GM18498 (cell line): Measurements from ENCODE around the gene KDM7A.
"Not testable (repeated sequence)": the region's sequence is repeated elsewhere in the genome, so short reads cannot be mapped to it uniquely, and the experiment has no call there.

ENCODE experiments used
- ATAC-seq: cut with Tn5 transposase; IDR thresholded peaks from one replicate; pipeline ENCODE4 v1.9.1; 2021; ENCODE audit warnings: mild to moderate bottlenecking, moderate library complexity; ENCODE audit not compliant: unreplicated experiment

KDM7A gene

DNA sequence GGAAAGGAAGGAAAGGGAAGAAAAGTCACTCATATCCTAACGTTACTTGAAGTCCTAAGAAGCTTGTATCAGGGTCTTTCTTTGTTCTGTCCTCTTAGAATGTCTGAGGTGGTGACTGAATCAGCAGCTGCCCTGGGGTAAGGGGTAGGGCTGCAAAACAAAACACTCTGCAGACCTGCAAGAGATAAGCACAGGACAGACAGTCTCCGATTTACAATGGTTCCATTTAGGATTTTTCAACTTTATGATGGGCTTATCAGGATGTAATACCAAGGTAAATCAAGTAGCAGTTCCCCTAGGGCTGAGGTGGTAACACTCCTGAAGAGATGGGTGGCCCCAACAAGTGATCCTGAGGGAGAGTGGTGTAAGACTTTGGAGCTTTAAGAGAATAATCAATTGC lies 16.5 kb downstream of the KDM7A start:
- no peak for ATAC-seq

DNA sequence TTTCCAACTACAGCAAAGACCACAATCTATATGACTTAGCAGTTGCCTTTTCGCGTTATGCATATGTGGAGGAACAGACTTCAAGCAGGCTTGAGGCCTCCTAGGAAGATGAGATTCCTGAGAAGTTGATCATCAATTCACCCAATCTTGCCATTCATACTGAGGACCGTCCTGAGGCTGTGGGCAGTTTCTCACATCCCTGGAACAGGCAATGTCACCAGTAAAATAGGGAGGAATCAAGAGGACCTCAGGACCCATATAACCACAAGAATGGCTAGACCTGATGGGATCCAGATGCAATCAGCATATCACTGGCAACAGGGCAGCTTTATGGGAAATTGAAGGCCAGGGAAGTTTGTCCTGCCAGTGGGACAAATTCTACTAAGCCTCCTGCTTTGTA lies 17.3 kb downstream of the KDM7A start:
- ATAC-seq = no peak

DNA sequence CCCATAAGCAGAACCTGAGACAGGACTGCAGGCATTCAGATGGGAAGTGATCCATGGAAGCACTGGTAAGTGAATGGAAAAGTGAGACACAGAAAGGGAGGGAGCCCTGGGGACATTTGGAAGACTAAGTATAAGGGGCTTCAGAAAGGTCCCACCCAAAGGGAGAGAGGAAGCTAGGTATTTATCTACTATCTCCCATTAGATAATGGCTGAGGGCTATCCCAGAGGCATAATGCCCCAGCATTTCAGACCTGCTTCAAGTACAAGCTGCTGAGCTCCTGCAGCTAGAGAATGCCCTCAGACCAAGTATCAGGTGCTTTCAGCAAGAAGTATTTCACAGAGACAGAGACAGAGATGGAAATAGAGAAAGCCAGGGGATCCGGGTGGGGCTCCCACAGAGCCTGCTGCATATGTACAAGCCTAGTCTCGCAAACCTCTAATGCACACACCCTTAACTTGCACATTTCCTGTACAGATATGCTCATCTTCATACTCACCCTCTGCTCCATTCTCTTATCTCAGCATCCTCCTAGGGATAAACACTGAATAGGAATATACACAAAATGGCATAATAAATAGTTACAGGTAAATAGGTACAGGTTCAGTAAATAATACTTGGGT lies 20.2 kb downstream of the KDM7A start:
- ATAC-seq = no peak

DNA sequence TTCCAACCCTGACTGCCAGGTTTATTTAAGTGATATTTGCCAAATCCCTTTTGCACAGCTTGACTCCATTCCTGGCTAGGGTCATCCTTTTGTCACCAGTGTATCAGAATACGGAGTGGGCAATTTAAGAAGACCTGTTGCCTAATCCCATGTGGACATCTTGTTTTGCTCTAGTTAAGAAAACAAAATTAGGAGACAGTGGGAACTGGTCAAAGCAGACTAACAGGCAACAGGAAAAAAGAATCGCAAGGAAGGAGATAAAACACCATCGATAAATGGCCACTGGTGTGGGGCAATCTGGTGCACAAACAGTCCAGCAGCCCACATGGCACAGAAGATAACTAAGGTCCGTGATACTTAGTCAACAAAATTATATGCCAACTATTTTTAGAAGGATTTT lies 21.4 kb downstream of the KDM7A start:
- no peak for ATAC-seq

DNA sequence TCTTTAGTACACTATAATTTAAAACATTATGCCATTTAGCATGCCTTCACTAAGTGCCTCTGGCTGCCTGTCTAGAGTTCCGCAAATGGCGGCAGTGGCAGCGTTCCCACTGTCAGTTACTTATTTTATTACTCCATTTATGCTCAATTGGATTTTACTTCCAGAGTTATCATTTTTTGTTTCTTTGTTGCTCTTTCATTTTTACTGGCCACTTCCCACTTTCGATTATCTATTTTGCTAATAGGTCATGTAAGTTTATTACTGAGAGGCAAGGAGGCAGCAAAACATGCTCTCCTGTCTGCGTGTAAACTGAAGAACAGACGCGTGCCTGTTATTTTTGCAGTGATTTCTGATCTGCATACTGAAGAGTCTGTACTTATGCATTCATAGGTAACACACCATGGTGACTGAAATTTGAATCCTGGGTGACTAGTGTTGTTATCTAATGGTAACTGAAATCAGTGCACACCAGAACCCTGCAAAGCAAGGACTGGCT lies 23.1 kb downstream of the KDM7A start:
- no peak for ATAC-seq

DNA sequence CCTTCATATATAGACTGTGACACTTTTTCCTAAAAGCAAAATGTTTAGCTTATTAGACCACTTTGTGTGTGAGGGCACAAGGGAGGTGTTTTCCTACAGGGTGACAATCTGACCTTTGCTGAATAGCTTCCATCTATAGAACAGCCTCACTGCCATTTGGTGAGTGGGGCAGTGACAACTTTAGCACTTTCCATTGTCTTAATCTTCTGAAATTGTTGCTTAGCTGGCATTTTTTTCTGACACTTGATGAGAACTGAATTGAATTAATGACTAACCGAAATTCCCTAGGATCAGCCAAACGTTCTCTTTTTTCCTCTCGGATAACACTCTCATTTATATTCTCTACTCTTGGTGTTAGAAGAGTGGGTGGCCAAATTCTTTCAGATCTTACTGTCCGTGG lies 30.2 kb downstream of the KDM7A start:
- ATAC-seq = no peak

DNA sequence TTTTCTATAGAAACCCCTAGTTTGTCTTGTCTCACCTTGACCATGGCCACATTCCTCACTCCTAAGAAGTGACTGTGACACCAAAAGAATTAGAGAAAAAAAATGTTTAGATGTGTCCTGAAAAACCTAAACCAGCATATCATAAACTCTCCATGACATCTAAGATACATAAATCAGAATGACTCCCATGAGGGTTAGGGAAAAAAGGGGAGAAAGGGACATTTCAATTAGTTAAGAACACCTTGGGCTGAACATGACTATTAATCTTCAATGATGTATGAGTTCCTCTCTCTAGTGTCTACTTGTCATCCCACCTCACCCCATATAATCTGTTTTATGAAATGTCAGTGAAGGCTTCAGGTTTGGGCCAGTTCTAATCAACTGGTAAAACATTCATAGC lies 31.1 kb downstream of the KDM7A start:
- no peak for ATAC-seq

DNA sequence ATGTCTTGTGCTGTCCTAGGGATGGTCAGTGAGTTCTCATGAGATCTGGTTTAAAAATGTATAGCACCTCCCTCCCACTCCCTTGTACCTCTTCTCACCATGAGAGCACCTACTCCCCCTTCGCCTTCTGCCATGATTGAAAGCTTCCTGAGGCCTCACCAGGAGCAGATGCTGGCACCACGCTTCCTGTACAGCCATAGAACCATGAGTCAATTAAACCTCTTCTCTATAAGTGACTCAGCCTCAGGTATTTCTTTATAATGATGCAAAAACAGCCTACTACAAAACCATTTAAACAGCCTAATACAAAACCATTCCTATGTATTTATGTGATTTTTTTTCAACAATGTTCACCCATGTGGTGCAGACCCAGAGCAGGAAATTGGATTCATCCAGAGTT lies 32.0 kb downstream of the KDM7A start:
- no peak for ATAC-seq

DNA sequence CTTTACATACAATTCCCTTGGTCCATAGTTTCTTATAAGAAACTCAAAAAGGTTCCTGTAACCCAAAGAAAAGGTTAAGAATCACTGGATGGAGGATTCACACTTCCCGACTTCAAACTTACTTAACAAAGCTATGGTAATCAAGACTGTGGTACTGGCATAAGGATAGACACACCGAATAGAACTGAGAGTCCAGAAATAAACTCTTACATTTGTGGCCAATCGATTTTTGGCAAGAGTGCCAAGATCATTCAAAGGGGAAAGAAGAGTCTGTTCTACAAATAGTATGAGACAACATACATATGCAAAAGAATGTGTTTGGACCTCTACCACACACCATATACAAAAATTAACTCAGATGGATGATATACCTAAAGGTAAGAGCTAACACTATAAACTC lies 32.8 kb downstream of the KDM7A start:
- no peak for ATAC-seq

DNA sequence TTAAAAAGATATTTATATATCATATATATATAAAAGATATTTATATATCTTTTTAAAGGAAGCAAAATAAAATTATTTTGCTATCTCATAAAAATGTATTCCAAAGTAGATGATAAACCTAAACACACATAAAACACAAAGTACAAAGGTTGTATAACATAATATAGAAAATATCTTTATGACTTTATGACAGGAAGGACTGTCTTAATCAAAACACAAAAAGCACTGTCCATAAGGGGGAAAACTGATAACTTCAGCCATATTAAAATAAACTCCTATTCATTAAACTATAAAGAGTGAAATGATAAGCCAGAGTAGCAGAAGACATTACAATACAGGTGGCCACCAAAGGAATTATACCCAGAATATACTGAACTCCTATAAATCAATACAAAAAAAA lies 34.8 kb downstream of the KDM7A start:
- no peak for ATAC-seq

DNA sequence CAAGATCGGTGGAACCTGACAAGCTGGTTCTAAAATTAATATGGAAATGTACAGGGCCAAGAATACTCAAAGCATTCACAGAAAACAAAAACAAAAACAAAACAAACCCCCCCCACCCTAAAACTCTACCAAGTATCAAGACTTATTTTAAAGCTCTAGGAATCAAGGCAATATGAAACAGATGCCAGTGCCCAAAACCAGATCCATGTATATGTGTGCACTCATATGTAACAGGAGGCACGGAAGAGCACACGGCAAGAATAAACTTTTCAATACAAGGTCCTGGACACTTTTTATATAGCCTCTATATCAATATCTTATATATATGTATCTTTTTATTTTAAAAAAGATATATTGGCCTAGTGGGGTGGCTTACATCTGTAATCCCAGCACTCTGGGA lies 35.5 kb downstream of the KDM7A start:
- ATAC-seq = no peak

DNA sequence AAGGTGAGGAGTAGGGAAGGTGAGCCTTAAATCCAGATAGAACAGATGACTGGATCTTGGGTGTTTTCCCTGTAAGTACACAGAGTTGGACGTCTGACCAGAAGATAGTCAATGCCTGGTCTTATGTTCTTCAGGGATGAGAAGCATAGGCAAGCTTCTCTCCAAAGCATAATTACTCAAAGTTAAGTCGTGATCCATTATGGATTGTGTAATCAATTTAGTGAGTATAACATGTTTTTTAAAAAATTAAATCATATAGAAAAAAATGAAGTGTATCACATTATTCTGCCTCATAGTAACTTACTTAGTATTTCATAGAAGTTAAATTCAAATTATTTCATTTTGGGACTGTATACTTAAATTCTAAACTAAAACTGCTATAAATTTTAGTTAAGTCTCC lies 39.7 kb downstream of the KDM7A start:
- no peak for ATAC-seq

DNA sequence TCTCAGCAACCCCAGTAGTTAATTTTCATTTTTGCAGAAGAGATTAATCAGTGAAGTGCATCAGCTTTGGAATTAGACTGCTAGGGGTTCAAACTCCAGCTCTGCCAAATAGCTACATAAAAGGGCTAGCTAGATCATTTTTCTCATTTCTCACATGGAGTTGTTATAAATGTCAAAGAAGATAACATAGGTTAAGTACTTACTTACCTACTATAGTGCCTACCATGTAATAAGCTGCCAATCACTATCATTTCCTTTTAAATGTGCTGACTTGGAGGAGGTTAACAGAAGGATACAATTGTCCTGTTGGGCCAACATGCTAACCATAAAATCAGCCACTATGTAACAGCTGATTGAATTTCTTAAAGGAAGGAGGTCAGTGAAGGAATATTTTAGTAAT lies 40.7 kb downstream of the KDM7A start:
- no peak for ATAC-seq

DNA sequence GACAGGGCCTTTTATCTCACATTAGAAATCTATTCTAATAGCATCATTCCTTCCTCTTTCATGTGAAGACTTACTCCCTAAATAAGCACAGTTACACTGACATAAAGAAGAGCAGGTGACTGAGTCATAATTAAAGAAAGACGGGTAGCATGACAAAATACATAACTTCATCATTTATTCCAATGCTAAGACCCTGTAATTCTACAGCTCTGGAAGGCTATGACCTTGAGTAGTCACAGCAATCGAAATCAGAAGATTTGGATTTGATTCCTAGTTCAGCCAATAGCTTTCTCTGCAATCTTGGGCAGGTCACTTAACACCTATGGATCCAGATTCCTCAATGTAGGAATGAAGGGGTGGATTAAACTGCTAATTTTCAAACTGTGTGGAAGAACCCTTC lies 42.7 kb downstream of the KDM7A start:
- ATAC-seq = no peak

DNA sequence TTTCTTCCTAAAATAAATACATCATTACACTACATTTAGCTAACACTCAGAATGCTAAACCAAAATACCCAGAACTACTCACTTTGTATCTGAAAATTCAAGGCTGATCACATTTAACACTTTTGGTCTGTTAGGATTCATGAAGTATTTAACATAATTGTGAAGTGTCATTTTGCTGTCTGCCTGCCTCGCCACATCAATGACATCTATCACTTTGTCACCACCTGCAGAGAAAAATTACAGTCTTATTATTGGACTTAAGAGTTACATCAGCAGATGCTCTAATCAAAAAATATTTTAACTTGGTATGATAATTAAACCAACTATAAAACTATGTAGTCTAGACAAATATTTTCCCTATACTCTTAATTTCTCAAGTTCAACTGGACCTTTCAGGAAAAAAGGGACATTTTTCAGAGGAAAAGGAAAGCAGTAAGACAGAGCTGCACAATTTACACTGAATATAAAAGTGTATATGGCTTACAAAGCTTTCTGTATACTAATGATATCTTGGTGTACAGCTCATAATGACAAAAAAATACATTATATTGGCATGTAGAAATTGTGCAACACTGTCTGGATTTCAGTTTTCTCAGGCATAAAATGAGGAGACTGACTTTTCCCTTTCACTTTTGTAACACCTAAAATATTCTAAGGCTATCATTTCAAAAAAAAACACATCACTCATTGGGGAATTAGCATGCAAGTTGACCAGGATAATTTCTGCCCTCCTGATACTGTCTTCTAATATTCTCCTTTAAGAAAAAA lies 49.2 kb downstream of the KDM7A start:
- no peak for ATAC-seq

DNA sequence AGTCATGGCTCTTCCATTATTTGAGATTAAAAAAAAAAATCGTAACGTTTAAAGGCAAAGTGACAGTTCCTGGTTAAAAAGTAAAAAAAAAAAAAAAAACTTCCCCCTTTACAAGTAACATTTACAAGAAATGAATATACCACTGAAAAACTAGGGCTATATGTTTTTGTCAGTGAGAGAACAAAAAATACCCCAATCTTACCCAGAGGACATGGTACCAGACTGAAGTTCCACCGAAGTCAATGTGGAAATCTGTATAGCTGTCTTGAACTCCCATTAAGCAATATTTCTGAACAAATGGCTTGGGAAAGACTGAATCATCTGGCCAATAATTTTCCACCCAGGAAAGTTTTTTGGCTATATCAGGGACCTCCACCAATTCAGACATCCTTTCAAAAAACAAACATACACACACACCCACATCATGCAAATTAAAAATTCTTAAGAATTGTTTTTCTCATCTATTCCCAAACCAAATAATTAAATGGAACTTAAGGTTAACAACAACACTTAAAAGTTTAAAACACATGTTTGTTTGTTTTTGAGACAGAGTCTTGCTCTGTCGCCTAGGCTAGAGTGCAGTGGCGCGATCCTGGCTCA lies 50.2 kb downstream of the KDM7A start:
- ATAC-seq = no peak

DNA sequence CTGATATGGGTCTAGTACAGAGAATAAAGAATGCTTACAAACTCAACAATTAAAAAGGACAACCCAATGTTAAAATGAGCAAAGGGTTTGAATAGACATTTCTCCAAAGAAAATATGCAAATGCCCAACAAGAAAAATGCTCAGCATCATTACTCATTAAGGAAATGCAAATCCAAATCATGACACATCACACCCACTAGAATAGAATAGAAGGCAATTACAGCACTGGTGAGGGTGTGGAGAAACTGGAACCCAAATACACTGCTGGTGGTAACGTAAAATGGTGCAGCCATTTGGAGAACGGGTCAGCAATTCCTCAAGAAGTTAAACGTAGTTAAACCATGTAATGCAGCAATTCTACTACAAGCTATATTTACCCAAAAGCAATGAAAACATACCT lies 53.8 kb downstream of the KDM7A start:
- ATAC-seq = no peak

DNA sequence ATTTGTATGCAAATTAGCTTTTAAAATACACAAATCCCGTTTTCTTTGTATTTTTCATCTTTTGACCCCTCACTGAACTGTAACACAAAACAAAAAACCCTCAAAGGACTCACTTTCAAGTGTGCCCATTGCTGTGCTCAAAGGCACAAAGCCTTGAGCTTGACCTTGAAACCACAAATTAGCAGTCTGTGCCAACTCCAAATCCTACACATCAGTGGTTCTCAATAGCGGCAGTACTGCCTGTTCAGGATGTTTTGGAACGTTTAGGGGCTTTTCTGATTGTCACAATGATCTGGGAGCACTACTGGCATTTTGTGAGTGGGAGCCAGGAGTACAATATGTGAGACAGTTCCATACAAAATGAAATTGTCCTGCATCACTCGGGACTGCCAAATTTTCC lies 55.5 kb downstream of the KDM7A start:
- ATAC-seq = no peak

DNA sequence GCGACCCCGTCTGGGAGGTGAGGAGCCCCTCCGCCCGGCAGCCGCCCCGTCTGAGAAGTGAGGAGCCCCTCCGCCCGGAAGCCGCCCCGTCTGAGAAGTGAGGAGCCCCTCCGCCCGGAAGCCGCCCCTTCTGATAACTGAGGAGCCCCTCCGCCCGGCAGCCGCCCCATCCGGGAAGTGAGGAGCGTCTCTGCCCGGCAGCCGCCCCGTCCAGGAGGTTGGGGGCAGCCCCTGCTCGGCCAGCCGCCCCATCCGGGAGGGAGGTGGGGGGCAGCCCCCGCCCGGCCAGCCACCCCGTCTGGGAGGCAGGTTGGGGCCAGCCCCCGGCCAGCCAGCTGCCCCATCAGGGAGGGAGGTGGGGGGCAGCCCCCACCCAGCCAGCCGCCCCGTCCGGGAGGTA lies 62.0 kb downstream of the KDM7A start:
- not testable (repeated sequence) for ATAC-seq

DNA sequence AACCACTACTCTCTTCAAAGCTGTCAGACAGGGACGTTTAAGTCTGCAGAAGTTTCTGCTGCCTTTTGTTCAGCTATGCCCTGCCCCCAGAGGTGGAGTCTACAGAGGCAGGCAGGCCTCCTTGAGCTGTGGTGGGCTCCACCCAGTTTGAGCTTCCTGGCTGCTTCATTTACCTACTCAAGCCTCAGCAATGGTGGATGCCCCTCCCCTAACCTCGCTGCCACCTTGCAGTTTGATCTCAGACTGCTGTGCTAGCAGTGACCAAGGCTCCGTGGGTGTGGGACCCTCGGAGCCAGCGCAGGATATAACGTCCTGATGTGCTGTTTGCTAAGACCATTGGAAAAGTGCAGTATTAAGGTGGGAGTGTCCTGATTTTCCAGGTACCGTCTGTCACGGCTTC lies 68.0 kb downstream of the KDM7A start:
- not testable (repeated sequence) for ATAC-seq

DNA sequence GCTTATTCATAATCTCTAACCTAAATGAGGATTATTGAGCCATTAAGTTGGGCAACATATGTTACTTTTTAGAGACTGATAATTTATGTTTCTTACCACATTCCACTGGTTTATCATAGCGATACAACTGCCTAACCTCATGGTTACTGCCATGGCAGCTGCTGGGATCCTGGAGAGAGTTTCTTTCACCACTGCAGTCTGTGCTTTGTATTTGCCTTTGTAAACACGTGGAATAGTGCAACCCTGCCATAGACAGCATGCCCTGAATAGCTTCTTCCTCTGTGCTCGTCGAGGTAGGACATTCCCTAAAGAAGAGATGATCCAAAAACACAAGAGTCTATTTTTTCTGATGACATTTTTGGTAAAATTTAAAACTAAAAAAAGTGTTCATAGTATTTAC lies 80.3 kb downstream of the KDM7A start:
- no peak for ATAC-seq

DNA sequence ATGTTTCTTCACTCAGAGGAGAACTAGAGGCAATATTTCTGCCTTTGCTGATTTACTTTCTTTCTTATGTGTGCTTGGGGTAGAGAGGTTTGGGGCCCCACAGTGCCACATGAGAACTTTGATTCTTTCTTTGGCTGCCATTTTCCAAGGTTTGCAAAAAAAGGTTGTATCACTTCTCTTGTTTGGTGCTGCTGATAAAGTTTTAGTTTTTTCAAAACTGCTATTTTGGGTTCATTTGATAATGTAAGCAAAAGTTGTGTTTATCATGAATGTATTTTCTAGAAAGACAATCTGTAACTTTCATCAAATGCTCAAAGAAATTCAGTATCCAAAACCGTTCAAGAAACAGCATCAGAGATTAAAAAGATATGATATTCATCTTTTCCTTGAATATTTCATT lies 83.4 kb downstream of the KDM7A start:
- no peak for ATAC-seq
